NCI-H226 (cell line): ENCODE results near the gene INTS1.

Source experiments
- DNase-seq: peaks from one replicate; pipeline ENCODE4 v3.0.0-alpha.2; 2015

INTS1 gene

DNA sequence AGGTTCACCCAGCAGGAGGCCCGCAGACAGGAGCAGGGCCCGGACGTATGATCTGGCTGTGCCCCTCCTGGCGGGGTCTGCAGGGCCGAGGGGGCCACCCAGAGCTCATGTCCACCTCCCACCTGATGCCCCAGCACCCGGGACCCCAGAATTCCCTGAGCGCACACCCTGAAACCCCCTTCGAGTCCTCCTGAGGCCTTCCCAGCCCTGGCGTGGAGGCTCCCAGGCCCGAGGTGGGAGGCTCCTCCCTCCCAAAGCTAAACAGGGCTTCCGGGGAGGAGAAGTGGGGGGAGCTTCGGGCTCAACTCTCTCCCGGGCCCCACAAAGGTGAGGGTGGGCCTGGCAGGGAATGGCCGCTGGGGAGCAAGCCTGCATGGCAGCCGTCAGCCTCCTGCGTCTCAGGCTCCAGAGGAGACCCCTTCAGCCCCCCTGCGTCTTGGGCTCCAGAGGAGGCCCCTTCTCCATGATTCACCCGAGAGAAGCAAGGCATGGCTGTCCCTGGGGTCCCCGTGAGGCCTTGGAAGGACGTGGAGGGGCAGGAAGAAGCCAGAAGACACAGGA, 75.2 kb downstream of the INTS1 start:
- DNase-seq, result no peak

DNA sequence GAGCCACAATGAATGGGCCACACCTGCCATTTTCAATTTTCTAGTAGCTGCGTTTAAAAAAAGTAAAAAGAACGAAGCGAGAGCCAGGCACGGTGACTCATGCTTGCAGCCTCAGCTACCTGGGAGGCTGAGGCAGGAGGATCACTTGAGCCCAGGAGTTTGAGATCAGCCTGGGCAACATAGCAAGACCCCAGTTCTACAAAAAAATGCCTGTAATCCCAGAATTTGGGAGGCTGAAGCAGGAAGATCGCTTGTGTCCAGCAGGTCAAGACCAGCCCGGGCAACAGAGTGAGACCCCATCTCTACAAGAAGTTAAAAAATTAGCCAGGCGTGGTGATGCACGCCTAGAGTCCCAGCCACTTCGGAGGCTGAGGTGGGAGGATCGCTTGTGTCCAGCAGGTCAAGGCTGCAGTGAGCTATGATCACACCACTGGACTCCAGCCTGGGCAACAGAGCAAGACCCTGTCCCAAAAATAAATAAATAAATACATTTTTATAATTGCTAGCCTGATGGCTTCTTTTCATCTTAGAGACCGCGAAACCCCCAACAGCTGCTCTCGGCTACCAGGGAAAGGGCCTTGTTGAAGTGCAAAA, 77.0 kb downstream of the INTS1 start:
- no peak for DNase-seq

DNA sequence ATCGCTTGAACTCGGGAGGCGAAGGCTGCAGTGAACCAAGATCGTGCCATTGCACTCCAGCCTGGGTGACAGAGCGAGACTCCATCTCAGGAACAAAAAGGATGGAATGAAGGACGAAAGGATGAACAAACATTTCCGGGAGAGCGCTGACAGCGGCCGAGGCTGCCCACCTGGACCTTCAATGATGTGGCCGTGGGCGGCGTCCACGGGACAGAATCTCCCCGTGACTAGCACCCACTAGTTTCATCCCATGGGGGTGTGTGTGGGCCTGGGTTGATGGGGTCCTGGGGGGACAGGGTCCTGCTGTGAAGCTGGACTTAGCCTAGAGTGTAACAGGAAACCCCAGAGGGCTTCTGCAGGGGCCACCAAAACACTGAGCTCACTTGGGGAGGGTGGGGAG, 77.7 kb downstream of the INTS1 start:
- no peak for DNase-seq

DNA sequence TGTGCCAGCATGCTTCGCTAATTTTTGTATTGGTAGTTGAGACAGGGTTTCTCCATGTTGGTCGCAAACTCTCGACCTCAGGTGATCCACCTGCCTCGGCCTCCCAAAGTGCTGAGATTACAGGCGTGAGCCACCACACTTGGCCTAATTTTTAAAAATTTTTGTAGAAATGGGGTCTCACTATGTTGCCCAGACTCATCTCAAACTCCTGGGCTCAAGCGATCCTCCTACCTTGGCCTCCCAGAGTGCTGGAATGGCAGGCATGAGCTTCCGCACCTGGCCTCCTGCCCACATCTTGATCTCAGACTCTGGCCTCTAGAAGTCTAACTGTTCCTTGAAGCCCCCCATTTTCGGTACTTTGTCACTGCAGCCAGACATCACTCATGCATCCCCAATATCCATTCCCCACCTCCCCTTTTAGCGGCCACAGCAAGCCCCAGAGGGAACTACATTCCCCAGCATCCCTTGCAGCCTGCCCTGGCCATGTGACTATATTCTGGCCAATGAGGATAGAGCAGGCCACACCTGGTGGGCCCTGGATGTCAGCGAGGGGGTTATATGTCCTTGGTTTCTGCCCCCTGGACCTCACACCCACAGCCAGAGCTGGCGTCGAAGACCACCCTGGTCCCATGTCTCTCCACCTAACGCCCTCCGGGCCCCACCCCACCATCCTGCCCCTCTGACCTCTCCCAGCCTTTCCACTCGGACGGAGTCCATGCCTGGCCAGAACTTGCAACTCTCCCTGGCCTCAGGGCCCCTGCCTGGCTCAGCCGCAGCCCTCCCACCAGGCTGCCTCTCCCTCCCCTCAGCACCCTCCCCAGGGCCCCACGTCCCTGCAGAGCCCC, 78.7 kb downstream of the INTS1 start:
- no peak for DNase-seq

DNA sequence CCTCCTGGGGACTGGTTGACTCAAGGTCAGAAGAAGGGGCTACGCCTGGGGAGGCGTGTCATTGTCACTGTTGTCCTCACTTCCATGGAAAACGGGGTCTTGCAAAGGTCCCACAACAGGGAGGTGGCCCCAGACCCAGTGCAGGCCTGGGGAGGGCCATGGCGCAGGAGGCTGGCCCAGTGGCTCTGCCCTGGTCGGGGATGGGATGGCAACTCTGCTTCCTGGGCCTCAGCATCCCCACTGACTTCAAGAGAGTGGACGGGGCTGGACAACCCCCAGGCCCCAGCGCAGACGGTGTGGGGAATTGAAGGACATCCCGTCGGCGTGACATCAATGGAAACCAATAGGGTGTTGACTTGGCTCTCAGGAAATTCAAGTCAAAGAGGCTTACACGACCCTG, 80.1 kb downstream of the INTS1 start:
- no peak for DNase-seq

DNA sequence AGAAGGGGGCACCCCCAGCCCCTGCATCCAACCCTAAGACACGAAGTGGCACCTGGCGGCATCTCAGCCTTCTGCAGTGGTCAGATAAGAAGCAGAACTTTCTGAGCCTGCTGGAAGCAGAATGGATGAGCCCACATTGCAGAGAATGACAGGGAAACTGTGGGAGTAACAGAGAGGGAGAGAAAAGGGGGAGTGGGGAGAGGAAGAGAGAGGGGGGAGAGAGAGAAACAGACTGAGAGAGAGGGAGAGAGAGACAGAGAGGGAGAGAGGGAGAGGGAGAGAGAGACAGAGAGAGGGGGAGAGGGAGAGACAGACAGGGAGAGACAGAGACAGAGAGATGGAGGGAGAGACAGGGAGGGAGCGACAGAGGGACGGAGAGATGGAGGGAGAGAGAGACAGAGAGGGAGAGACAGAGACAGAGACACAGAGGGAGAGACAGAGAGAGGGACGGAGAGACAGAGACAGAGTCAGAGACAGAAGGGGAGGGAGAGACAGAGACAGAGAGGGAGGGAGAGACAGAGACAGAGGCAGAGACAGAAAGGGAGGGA, 80.9 kb downstream of the INTS1 start:
- no peak for DNase-seq

DNA sequence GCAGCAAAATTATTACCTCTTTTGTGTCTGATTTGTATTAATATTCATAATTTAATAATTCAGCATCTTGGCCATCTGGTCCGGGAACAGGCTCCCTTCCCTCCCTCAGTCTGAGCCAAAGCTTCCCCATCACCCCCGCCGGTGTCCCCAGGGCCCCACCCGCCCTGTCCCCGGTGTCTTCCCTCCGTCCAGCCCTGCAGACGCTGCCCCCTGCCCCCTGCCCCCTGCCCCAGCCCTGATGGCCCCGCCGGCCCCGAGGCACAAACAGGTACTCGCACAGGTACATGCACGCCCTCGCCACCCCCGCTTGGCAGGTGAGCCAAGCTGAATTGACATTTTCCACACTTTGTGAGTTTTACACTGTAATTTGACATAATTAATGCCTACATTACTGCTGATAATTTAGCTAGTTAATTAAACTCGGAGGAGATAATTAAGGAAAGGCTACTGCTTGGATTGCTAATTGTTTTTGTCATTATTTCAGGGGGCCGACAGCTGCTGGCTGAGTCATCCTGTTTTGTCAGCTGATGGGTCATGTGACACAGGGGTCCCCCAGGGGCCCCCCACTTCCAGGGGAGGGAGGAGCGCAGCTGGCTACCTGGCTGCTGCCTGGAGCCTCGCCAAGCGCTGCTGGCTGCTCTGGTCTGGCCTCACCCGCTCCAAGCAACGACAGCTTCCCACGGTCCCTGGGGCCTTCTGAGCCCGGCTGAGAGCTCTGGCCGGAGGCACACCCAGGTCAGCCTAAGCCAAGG, 81.5 kb downstream of the INTS1 start:
- DNase-seq, result no peak

DNA sequence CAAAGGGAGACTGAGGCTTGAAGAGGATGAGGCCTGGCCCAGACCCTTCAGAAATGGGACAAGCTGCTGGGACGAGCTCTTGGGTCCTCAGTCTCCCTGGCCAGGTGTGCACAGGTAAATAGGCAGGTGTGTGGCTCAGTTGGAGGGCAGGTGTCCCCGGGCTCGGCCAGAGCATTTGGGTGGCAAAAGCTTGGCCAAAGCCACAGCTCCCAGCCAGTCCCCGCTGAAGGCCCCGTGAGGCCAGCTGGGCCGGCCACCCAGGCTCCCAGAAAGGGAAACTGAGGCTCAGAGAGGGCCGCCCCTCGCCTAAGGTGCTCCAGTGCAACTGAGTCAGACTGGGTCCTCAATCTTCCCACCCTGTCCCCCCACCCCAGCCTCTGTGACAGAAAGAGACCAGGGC, 82.2 kb downstream of the INTS1 start:
- DNase-seq, result no peak

DNA sequence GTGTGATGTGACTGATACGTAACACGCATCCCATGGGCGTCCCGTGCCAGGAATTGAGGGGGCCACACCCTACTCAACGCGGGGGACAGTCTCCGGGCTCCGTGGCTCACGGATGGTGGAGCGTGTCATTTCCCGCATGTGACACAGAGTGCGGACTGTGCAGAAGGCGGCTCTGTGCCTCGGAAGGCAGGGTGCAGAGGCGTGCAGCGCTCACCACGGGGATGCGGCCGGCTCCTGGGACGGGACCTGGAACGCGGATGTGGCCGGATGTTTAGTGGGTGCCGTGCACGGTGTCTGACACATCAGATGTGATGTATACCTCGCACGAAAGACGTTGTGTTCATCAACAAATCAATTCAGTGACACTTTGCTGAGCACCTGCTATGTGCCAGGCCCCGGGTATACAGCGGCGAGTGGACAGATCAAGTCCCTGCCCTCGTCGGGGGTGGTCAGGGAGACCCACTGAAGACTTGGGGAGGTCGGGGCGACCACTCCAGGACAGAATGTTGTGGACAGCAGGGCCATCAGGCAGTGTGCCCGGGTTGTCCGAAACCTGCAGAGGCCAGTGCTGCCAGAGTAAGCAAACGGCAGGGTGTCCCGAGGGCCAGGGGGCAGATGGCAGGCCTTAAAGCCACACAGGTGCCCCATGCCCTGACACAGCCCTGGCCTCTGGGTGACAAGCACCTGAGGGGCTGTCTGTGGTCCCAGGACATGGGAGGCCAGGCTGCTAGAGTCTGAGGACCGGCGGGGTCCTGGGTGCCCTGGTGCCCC, 83.0 kb downstream of the INTS1 start:
- no peak for DNase-seq
